Measurements from ENCODE around the gene TRIM62. TPM values are rescaled to one million over a fixed set of nuclear protein-coding genes. Genes with fewer than 3 reads are reported as not detected.

Gene TRIM62
- total RNA-seq, 4 donors from 2014 or later, result 25.8 to 41.4 (median 34.0) TPM

DNA sequence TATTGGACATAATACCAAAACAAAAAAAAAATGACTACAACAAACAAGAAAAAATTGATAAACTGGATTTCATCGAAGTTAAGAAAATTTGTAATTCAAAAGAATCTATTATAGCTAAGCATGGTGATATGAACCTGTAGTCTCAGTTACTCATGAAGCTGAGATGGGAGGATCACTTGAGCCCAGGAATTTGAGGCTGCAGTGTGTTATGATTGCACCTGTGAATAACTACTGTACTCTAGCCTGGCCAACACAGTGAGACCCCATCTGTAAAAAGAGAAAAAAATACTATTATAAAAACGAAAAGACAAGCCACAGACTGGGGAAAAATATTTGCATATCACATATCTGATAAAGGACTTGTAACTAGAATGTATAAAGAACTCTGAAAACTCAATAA is 24.5 kb upstream of the TRIM62 start:
- Histone ChIP-seq H3K27ac (no peak overlapping the region), H3K9me3 (no peaks in the 10 kb centered on the region), H3K27me3 (no peaks in the 10 kb centered on the region), H3K4me3 (no peak overlapping the region), H3K36me3 (no peaks in the 10 kb centered on the region), H3K4me1 (no peaks in the 10 kb centered on the region)
- no peak for DNase-seq (ENCODE audit: low spot score in 2 of 2)
- TF ChIP-seq, protein P1, sequence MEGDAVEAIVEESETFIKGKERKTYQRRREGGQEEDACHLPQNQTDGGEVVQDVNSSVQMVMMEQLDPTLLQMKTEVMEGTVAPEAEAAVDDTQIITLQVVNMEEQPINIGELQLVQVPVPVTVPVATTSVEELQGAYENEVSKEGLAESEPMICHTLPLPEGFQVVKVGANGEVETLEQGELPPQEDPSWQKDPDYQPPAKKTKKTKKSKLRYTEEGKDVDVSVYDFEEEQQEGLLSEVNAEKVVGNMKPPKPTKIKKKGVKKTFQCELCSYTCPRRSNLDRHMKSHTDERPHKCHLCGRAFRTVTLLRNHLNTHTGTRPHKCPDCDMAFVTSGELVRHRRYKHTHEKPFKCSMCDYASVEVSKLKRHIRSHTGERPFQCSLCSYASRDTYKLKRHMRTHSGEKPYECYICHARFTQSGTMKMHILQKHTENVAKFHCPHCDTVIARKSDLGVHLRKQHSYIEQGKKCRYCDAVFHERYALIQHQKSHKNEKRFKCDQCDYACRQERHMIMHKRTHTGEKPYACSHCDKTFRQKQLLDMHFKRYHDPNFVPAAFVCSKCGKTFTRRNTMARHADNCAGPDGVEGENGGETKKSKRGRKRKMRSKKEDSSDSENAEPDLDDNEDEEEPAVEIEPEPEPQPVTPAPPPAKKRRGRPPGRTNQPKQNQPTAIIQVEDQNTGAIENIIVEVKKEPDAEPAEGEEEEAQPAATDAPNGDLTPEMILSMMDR (IDR thresholded peaks at IDR 0.05), result no peak
- TF ChIP-seq EP300 (IDR thresholded peaks at IDR 0.05), result no peak
- 77% methylated on average over 2 of the region's 2 CpGs for WGBS

DNA sequence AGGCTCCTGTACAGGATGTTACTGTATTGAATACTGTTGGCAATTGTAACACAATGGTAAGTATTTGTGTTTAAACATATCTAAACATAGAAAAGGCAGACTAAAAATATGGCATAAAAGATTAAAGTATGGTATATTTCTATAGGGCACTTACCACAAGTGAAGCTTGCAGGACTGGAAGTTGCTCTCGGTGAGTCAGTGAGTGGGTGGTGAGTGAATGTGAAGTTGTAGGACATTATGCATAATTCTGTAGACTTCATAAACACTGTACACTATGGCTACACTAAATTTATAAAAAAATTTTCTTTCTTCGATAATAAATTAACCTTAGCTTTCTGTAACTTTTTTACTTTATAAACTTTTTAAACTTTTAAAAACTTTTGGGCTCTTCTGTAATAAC is 13.7 kb upstream of the TRIM62 start:
- H3K9me3 ChIP-seq, result no peaks in the 10 kb centered on the region

DNA sequence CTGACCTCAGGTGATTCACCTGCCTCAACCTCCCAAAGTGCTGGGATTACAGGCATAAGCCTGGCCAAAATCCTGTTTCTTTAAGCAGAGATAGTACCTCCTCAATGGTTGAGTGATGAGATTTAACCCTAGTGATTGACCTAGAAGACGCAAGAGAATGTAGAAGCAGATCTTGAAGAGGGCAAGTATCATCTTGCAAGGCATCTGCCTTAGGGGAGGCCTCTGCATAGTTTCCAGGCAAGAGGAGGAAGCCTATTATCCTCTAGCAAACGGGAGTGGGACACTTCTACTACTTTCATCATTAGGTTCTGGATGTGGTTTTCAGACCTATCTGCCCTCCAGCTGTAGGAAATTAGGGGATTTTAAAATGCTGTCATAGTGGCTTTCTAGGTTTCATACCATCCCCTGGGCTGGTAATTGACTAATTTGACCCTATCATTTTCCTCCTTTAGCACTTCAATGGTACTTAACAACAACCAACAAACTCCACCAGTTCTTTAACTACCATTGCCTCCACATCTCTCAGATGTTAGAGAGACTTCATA is 10.0 kb upstream of the TRIM62 start:
- Histone ChIP-seq H3K9me3 (no peaks in the 10 kb centered on the region), H3K27me3 (no peaks in the 10 kb centered on the region), H3K4me3 (no peak overlapping the region), H3K27ac (no peak overlapping the region), H3K4me1 (no peaks in the 10 kb centered on the region), H3K36me3 (no peaks in the 10 kb centered on the region)
- no peak for DNase-seq (ENCODE audit: low spot score in 2 of 2)
- TF ChIP-seq, protein P1 (IDR thresholded peaks at IDR 0.05), result no peak
- no peak for TF ChIP-seq POLR2AphosphoS5 (IDR thresholded peaks at IDR 0.05)
- TF ChIP-seq EP300 (IDR thresholded peaks at IDR 0.05), result no peak
- no peak for TF ChIP-seq POLR2A (IDR thresholded peaks at IDR 0.05)
- 52% methylated on average over 2 of the region's 2 CpGs for WGBS

More for the DNA sequence above, 13.7 kb upstream of the TRIM62 start:
- Histone ChIP-seq H3K27me3 (no peaks in the 10 kb centered on the region), H3K36me3 (no peaks in the 10 kb centered on the region), H3K27ac (no peak overlapping the region), H3K4me1 (no peaks in the 10 kb centered on the region), H3K4me3 (no peak overlapping the region)
- WGBS, result 82% methylated on average over 2 of the region's 2 CpGs
- TF ChIP-seq, protein P1 (IDR thresholded peaks at IDR 0.05), result no peak
- TF ChIP-seq POLR2A (IDR thresholded peaks at IDR 0.05) (no peak), EP300 (IDR thresholded peaks at IDR 0.05) (no peak), POLR2AphosphoS5 (IDR thresholded peaks at IDR 0.05) (no peak)
- DNase-seq (ENCODE audit: low spot score in 2 of 2), result no peak

DNA sequence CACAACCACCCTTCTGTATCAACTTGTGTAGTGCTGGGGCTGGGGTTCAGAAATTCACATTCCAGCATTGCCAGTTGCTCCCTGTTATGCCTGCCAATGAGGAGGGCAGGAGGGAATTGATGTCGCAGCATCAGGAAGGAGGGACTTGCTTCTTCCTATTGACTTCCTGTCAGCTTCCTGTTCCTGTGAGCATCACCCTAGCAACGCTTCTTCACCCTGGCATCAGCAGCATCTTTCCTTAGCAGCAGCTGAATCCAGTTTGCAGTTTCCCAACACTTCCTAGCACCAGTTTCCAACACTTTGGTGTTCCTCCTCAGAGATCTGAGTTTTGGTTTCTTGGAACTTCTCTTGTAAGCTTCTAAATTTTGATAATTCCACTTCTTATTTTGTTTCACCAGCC is 8.9 kb upstream of the TRIM62 start:
- WGBS, result 60% methylated on average over 2 of the region's 2 CpGs
- H3K4me1 ChIP-seq, result no peaks in the 10 kb centered on the region
- no peak overlapping the region for H3K4me3 ChIP-seq
- H3K9me3 ChIP-seq, result no peaks in the 10 kb centered on the region
- TF ChIP-seq POLR2A (IDR thresholded peaks at IDR 0.05), result no peak
- TF ChIP-seq POLR2AphosphoS5 (IDR thresholded peaks at IDR 0.05), result no peak
- TF ChIP-seq, protein P1 (IDR thresholded peaks at IDR 0.05), result no peak
- no peak for TF ChIP-seq EP300 (IDR thresholded peaks at IDR 0.05)
- no peaks in the 10 kb centered on the region for H3K27me3 ChIP-seq
- H3K36me3 ChIP-seq, result no peaks in the 10 kb centered on the region
- no peak for DNase-seq (ENCODE audit: low spot score in 2 of 2)
- no peak overlapping the region for H3K27ac ChIP-seq

DNA sequence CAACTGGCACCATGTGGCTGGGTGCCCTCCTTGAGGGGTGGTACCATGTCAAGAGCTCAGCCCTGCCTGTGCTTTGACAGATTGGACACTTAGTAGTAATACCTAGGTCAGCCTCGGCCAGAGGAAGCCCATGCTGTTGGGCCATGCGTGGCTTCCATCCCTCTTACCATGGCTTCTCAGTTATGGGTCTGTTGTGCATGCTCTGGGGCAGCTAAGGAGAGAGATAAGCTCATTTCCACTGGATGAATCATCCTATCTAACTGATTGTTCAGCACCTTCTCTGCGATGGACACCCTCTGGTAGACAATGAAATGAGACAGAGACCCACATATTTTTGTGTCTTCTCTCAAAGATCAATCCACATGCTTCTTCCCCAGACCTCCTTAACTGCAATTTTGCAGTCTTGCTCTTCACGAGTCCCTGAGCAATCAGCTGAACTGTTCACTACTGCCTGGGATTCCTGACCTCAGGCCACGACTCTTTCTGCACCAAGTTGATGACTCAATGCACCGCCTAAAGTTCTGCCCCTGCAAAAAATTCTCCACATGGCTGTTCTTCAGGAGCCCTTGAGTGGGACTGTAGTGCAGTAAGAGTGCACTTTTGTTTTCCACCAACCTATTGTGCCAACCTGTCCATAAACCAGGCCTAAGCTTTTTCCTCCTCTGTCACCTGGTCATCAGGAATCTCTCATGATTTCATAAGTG is 6.9 kb upstream of the TRIM62 start:
- Histone ChIP-seq H3K9me3 (no peaks in the 10 kb centered on the region), H3K4me1 (no peaks in the 10 kb centered on the region), H3K4me3 (no peak overlapping the region), H3K27ac (no peak overlapping the region), H3K27me3 (no peaks in the 10 kb centered on the region), H3K36me3 (no peaks in the 10 kb centered on the region)
- TF ChIP-seq, protein P1 (IDR thresholded peaks at IDR 0.05), result no peak
- no peak for TF ChIP-seq POLR2AphosphoS5 (IDR thresholded peaks at IDR 0.05)
- no peak for TF ChIP-seq EP300 (IDR thresholded peaks at IDR 0.05)
- TF ChIP-seq POLR2A (IDR thresholded peaks at IDR 0.05), result no peak
- DNase-seq (ENCODE audit: low spot score in 2 of 2), result no peak
- 60% methylated on average over 6 of the region's 6 CpGs for WGBS

Data from suprapubic skin (tissue), 4 donors.